ENCODE measurements around the gene PCDHA5.
"Not testable (repeated sequence)": the region's sequence is repeated elsewhere in the genome, so short reads cannot be mapped to it uniquely, and the experiment has no call there.

The PCDHA5 gene

GRCh38 chr5:140802781-140803271 is 18.6 kb upstream of the PCDHA5 start:
- no peak overlapping the region for H3K4me3 ChIP-seq (ENCODE audit: low read length)
- TF ChIP-seq ZNF274 (IDR thresholded peaks at IDR 0.05; ENCODE audit: low read depth, low read length), result no peak

- TF ChIP-seq ZNF274 (IDR thresholded peaks at IDR 0.05; ENCODE audit: low read depth, low read length), result no peak
- no peak within 1 kb of the TSS for H3K4me3 ChIP-seq (ENCODE audit: low read length)
These were observed 14.3 kb upstream of the PCDHA5 start, which contains the start of gene PCDHA4 for GRCh38 chr5:140806834-140807775. Gene PCDHA4, plus strand, starts transcription at chr5:140807068.

GRCh38 chr5:140808241-140808888 is 13.0 kb upstream of the PCDHA5 start:
- H3K4me3 ChIP-seq (ENCODE audit: low read length), result not testable (repeated sequence)

GRCh38 chr5:140808889-140809291 is 12.5 kb upstream of the PCDHA5 start:
- H3K4me3 ChIP-seq (ENCODE audit: low read length), result no peak overlapping the region
- no peak for TF ChIP-seq ZNF274 (IDR thresholded peaks at IDR 0.05; ENCODE audit: low read depth, low read length)

GRCh38 chr5:140822281-140822629 is 842 bp downstream of the PCDHA5 start:
- no peak for TF ChIP-seq ZNF274 (IDR thresholded peaks at IDR 0.05; ENCODE audit: low read depth, low read length)
- H3K4me3 ChIP-seq (ENCODE audit: low read length), result no peak overlapping the region

- H3K4me3 ChIP-seq (ENCODE audit: low read length), result not testable (repeated sequence)
These were observed 1.6 kb downstream of the PCDHA5 start for GRCh38 chr5:140822969-140823368.

GRCh38 chr5:140823475-140823874 is 2.1 kb downstream of the PCDHA5 start:
- TF ChIP-seq ZNF274 (IDR thresholded peaks at IDR 0.05; ENCODE audit: low read depth, low read length), result no peak
- H3K4me3 ChIP-seq (ENCODE audit: low read length), result no peak overlapping the region

GRCh38 chr5:140827704-140828361 is 6.4 kb downstream of the PCDHA5 start, which contains the start of gene PCDHA6:
Gene PCDHA6, plus strand, starts transcription at chr5:140827960. Its CDS starts 132 bp downstream, at chr5:140828092.
- no peak within 1 kb of the TSS for H3K4me3 ChIP-seq (ENCODE audit: low read length)
- no peak for TF ChIP-seq ZNF274 (IDR thresholded peaks at IDR 0.05; ENCODE audit: low read depth, low read length)

GRCh38 chr5:140828362-140828737 is 6.9 kb downstream of the PCDHA5 start:
- no peak overlapping the region for H3K4me3 ChIP-seq (ENCODE audit: low read length)
- TF ChIP-seq ZNF274 (IDR thresholded peaks at IDR 0.05; ENCODE audit: low read depth, low read length), result no peak

GRCh38 chr5:140829511-140830501 is 8.4 kb downstream of the PCDHA5 start:
- H3K4me3 ChIP-seq (ENCODE audit: low read length), result not testable (repeated sequence)

GRCh38 chr5:140833993-140834392 is 12.6 kb downstream of the PCDHA5 start, which contains the start of gene PCDHA7:
Gene PCDHA7, plus strand, starts transcription at chr5:140834269. Its CDS starts 115 bp downstream, at chr5:140834384.
- H3K4me3 ChIP-seq (ENCODE audit: low read length), result no peak within 1 kb of the TSS

GRCh38 chr5:140834439-140835008 is 13.1 kb downstream of the PCDHA5 start:
- not testable (repeated sequence) for H3K4me3 ChIP-seq (ENCODE audit: low read length)

More at GRCh38 chr5:140833993-140834392, 12.6 kb downstream of the PCDHA5 start, which contains the start of gene PCDHA7:
- no peak for TF ChIP-seq ZNF274 (IDR thresholded peaks at IDR 0.05; ENCODE audit: low read depth, low read length)

Data from GM08714 (cell line).